NCI-H2171 (cell line): ENCODE data around the gene SHROOM3.

Source experiments
- DNase-seq: peaks from one replicate; lab custom pipeline; 2025; lab: John Stamatoyannopoulos, UW

The SHROOM3 gene

DNA sequence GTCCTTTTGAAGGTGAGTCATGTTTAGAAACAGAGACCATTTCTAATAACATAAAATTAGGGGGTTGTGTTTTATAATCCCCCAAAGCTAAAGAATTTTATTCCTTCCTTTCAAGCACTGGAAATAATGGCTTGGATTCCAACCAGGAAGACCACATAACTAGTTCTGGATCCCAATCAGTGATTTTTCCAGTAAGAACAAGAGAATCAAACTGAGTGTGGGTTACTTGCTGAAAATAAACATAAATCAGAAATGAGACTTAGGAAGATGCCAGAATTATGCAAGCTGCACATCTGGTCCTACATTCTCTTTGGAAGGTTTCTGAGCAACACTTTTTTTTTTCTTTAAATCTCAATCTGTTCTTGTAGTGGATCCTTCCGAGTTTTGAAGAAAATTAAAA, 386.6 kb downstream of the SHROOM3 start:
- no peak for DNase-seq

- no peak for DNase-seq
These were observed 387.3 kb downstream of the SHROOM3 start for GRCh38 chr4:76822303-76822702.

DNA sequence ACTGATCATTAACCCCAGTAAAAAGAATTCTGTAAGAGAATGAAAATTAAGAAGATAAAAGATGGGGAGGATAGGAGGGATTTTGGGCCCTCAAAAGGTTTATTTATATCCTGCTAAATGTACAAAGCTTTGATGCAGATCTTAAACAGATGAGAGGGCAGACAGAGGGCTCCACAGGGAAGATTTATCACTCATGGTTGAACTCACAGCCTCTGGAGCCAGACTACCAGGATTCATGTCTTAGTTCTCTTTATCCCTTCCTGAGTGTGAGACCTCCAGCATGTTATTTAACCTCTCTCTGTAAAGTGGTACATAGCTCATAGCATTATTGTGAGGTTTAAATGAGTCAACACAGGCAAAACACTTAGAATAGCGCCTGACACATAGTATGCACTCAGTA, 388.5 kb downstream of the SHROOM3 start:
- DNase-seq = no peak

- no peak for DNase-seq
These were observed 395.6 kb downstream of the SHROOM3 start for GRCh38 chr4:76830612-76830963.

- no peak for DNase-seq
These were observed 396.1 kb downstream of the SHROOM3 start for GRCh38 chr4:76830964-76831703.

DNA sequence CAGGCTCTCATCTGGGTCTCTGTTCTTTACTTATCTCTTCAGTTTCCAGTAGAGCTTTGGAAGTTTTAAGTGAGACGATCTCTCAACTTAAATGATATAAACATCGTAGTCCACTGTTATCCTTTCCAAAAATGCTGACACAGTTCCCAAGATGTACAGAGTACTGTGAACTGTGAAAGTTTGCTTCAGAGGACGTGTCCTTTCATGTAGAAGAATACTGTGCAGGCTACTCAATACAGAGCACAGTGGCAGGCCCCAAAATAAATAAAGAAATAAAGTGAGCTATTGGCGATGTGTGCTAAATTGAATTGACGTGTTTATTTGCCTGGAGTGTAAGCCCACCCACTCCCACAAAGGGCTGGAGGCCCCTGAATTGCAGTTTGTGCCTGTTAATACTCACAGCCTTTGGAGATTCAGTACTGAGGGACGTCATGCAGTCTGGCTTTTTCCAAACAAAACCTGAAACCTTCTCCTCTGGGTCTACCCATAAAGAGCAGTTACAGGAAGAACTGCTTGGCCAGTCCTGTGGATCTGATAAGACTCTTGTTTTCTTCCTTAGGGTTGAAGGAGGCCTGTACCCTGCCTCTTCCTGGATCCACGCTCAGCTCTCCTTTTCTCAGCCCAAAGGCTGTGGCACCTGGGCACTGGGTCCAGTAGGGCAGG, 396.8 kb downstream of the SHROOM3 start:
- DNase-seq = no peak
